SU-DHL-6 (cell line): ENCODE results near the gene SERPIND1.

Experiments used
- H2AFZ ChIP-seq: fragments of 200-600 bp; sonication (generic); 2 replicates; pipeline ENCODE4 v1.6.1; 2014; ENCODE audit warnings: low read depth, mild to moderate bottlenecking, moderate library complexity, mixed read lengths, antibody characterized with exemption, low read length; ENCODE audit not compliant: severe bottlenecking
- H3F3A ChIP-seq: fragments of 200-600 bp; shearing (Covaris generic); 2 replicates; pipeline ENCODE4 v1.6.0; 2016; ENCODE audit warnings: antibody characterized with exemption, mild to moderate bottlenecking; ENCODE audit not compliant: insufficient read depth
- H3K27ac ChIP-seq: fragments of 200-600 bp; sonication (generic); 2 replicates; pipeline ENCODE4 v1.5.1; 2016; ENCODE audit warnings: low read depth, mild to moderate bottlenecking, low read length, moderate library complexity, mixed read lengths
- H3K27me3 ChIP-seq: fragments of 200-600 bp; sonication (generic), shearing (Covaris generic); 2 replicates; pipeline ENCODE4 v1.6.0; 2014; ENCODE audit warnings: mild to moderate bottlenecking, low read length
- H3K36me3 ChIP-seq: fragments of 200-600 bp; sonication (generic); 2 replicates; pipeline ENCODE4 v1.6.1; 2014; ENCODE audit warnings: mild to moderate bottlenecking, low read length, mixed read lengths
- H3K4me2 ChIP-seq: fragments of 300-600, 200-600 bp; shearing (Covaris generic), sonication (generic); 2 replicates; pipeline ENCODE4 v1.6.0; 2014; ENCODE audit warnings: low read length, low read depth, mild to moderate bottlenecking; ENCODE audit not compliant: poor library complexity, severe bottlenecking
- H3K4me3 ChIP-seq: fragments of 200-600 bp; sonication (generic); 2 replicates; pipeline ENCODE4 v1.5.1; 2014; ENCODE audit warnings: antibody characterized with exemption, low read length, mild to moderate bottlenecking, mixed read lengths; ENCODE audit not compliant: insufficient read depth, poor library complexity, severe bottlenecking
- H3K79me2 ChIP-seq: fragments of 200-600 bp; sonication (generic); 2 replicates; pipeline ENCODE4 v1.6.1; 2014; ENCODE audit warnings: mild to moderate bottlenecking, low read length, moderate library complexity; ENCODE audit not compliant: insufficient read depth
- H3K9ac ChIP-seq: fragments of 200-600 bp; sonication (generic); 2 replicates; pipeline ENCODE4 v1.7.0; 2014; ENCODE audit warnings: mild to moderate bottlenecking, low read length
- H3K9me2 ChIP-seq: fragments of 200-600 bp; sonication (generic); replicated peaks from 2 replicates; pipeline ENCODE4 v1.6.1; 2014; ENCODE audit warnings: low read length; ENCODE audit not compliant: insufficient read depth
- H3K9me3 ChIP-seq: fragments of 200-600 bp; sonication (generic); 2 replicates; pipeline ENCODE4 v1.6.1; 2014; ENCODE audit warnings: low read length, mixed read lengths; ENCODE audit not compliant: insufficient read depth
- H4K20me1 ChIP-seq: fragments of 200-600 bp; sonication (generic); 2 replicates; pipeline ENCODE4 v1.6.1; 2014; ENCODE audit warnings: low read depth, mild to moderate bottlenecking, antibody characterized with exemption, low read length, moderate library complexity, mixed read lengths
- EZH2phosphoT487 ChIP-seq: fragments of 200-600 bp; sonication (generic), shearing (Covaris generic); conservative IDR thresholded peaks from 2 replicates; pipeline ENCODE4 v1.6.1; 2018; ENCODE audit warnings: mild to moderate bottlenecking, antibody characterized with exemption, low read length, moderate library complexity, mixed read lengths
- TF ChIP-seq, protein P1 (sequence below): fragments of 200-600 bp; sonication (generic); IDR thresholded peaks from one replicate; pipeline ENCODE4 v1.5.1; 2017; ENCODE audit warnings: antibody characterized with exemption, mild to moderate bottlenecking, low read length, moderate library complexity; ENCODE audit not compliant: insufficient read depth, poor library complexity, severe bottlenecking

Gene SERPIND1

GRCh38 chr22:20808844-20809243 is 34.9 kb downstream of the SERPIND1 start:
- H3F3A ChIP-seq: no peaks in the 10 kb centered on the region
- no peak overlapping the region for H3K4me2 ChIP-seq
- H3K27me3 ChIP-seq: no peaks in the 10 kb centered on the region
- H3K79me2 ChIP-seq: no peaks in the 10 kb centered on the region
- no peak for TF ChIP-seq EZH2phosphoT487
- TF ChIP-seq, protein P1, sequence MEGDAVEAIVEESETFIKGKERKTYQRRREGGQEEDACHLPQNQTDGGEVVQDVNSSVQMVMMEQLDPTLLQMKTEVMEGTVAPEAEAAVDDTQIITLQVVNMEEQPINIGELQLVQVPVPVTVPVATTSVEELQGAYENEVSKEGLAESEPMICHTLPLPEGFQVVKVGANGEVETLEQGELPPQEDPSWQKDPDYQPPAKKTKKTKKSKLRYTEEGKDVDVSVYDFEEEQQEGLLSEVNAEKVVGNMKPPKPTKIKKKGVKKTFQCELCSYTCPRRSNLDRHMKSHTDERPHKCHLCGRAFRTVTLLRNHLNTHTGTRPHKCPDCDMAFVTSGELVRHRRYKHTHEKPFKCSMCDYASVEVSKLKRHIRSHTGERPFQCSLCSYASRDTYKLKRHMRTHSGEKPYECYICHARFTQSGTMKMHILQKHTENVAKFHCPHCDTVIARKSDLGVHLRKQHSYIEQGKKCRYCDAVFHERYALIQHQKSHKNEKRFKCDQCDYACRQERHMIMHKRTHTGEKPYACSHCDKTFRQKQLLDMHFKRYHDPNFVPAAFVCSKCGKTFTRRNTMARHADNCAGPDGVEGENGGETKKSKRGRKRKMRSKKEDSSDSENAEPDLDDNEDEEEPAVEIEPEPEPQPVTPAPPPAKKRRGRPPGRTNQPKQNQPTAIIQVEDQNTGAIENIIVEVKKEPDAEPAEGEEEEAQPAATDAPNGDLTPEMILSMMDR: no peak
- H3K27ac ChIP-seq: no peak overlapping the region
- H3K9me3 ChIP-seq: no peaks in the 10 kb centered on the region
- H2AFZ ChIP-seq: no peak overlapping the region
- no peak overlapping the region for H3K9ac ChIP-seq
- H3K9me2 ChIP-seq: no peaks in the 10 kb centered on the region
- no peaks in the 10 kb centered on the region for H4K20me1 ChIP-seq
- no peak overlapping the region for H3K4me3 ChIP-seq
- H3K36me3 ChIP-seq: no peaks in the 10 kb centered on the region

GRCh38 chr22:20809538-20810185 is 35.7 kb downstream of the SERPIND1 start:
- Histone ChIP-seq H3K27ac (no peak overlapping the region), H3K36me3 (no peaks in the 10 kb centered on the region), H3K4me3 (no peak overlapping the region), H4K20me1 (no peaks in the 10 kb centered on the region), H2AFZ (no peak overlapping the region), H3K9me2 (no peaks in the 10 kb centered on the region), H3F3A (no peaks in the 10 kb centered on the region), H3K4me2 (no peak overlapping the region), H3K9me3 (no peaks in the 10 kb centered on the region), H3K79me2 (no peaks in the 10 kb centered on the region), H3K27me3 (no peaks in the 10 kb centered on the region), H3K9ac (no peak overlapping the region)
- TF ChIP-seq EZH2phosphoT487: no peak
- TF ChIP-seq, protein P1: no peak

- no peak overlapping the region for H3K4me2 ChIP-seq
Measured at GRCh38 chr22:20810645-20811044, 36.7 kb downstream of the SERPIND1 start.

More at GRCh38 chr22:20810645-20811044, 36.7 kb downstream of the SERPIND1 start:
- no peaks in the 10 kb centered on the region for H4K20me1 ChIP-seq
- no peak overlapping the region for H3K9ac ChIP-seq
- no peak for TF ChIP-seq EZH2phosphoT487
- TF ChIP-seq, protein P1: no peak
- no peaks in the 10 kb centered on the region for H3K9me3 ChIP-seq
- H3K4me3 ChIP-seq: no peak overlapping the region
- no peak overlapping the region for H3K27ac ChIP-seq
- H2AFZ ChIP-seq: no peak overlapping the region
- no peaks in the 10 kb centered on the region for H3F3A ChIP-seq
- no peaks in the 10 kb centered on the region for H3K79me2 ChIP-seq
- no peaks in the 10 kb centered on the region for H3K36me3 ChIP-seq
- no peaks in the 10 kb centered on the region for H3K27me3 ChIP-seq
- H3K9me2 ChIP-seq: no peaks in the 10 kb centered on the region
